GM12801 (cell line): ENCODE measurements around the gene SOCS6.

Source experiments
- CTCF ChIP-seq: IDR thresholded peaks from one replicate; pipeline ENCODE4 v1.5.1; 2011; ENCODE audit warnings: control low read depth; ENCODE audit not compliant: insufficient read length; ENCODE audit errors: extremely low read depth

SOCS6 gene

GRCh38 chr18:70355620-70356385 is 67.0 kb downstream of the SOCS6 start:
- no peak for TF ChIP-seq CTCF

- TF ChIP-seq CTCF, result no peak
Observed at GRCh38 chr18:70359071-70359470, 70.2 kb downstream of the SOCS6 start.

- TF ChIP-seq CTCF, result no peak
Observed at GRCh38 chr18:70362258-70362657, 73.4 kb downstream of the SOCS6 start.

- TF ChIP-seq CTCF, result no peak
Observed at GRCh38 chr18:70363861-70364260, 75.0 kb downstream of the SOCS6 start.

- no peak for TF ChIP-seq CTCF
Observed at GRCh38 chr18:70365361-70365760, 76.5 kb downstream of the SOCS6 start.

- TF ChIP-seq CTCF, result no peak
Observed at GRCh38 chr18:70366174-70366573, 77.3 kb downstream of the SOCS6 start.

- TF ChIP-seq CTCF, result no peak
Observed at GRCh38 chr18:70366670-70367069, 77.8 kb downstream of the SOCS6 start.
